ENCODE measurements around the gene PRKAG2. TPM values are rescaled to one million over a fixed set of nuclear protein-coding genes. Genes with fewer than 3 reads are reported as not detected.
"Not testable (repeated sequence)": the region's sequence is repeated elsewhere in the genome, so short reads cannot be mapped to it uniquely, and the experiment has no call there.

The PRKAG2 gene
- total and polyA plus RNA-seq, 8 donors = 19.9 to 302 (median 60.9) TPM

DNA sequence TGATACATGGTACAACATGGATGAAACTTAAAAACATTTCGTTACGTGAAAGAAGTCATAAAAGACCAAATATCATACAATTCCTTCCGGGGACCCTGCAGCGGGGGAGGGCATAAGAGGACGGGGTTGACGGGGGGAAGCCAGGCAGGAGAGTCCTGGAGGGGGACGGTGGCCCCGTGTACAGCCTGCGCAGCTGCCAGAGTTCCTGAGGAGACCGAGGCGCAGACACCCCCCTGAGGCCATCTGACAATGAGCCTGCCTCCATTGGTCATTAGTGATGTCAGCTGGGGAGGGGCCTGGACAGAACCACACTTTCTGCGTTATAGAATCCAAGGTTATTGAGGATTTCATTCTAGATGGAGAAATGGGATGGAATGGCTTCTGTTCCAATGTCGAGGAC is 47.2 kb downstream of the PRKAG2 start:
- Histone ChIP-seq H3K4me3 (no peak overlapping the region), H3K36me3 (peaks cover 0 to 14% (median 8%) of the 10 kb centered on the region in 4 donors), H3K4me1 (peaks cover 9 to 25% (median 18%) of the 10 kb centered on the region in 4 donors), H3K9me3 (no peaks in the 10 kb centered on the region), H3K27ac (no peak overlapping the region), H3K27me3 (no peaks in the 10 kb centered on the region)
- DNase-seq = no peak
- intact Hi-C loops (cut with DNase I; ENCODE audit: low total_unique reads) = no loop called here
- TF ChIP-seq POLR2A (IDR thresholded peaks at IDR 0.05) (no peak), POLR2AphosphoS5 (IDR thresholded peaks at IDR 0.05) (no peak), EP300 (IDR thresholded peaks at IDR 0.05) (no peak)
- TF ChIP-seq, protein P1, sequence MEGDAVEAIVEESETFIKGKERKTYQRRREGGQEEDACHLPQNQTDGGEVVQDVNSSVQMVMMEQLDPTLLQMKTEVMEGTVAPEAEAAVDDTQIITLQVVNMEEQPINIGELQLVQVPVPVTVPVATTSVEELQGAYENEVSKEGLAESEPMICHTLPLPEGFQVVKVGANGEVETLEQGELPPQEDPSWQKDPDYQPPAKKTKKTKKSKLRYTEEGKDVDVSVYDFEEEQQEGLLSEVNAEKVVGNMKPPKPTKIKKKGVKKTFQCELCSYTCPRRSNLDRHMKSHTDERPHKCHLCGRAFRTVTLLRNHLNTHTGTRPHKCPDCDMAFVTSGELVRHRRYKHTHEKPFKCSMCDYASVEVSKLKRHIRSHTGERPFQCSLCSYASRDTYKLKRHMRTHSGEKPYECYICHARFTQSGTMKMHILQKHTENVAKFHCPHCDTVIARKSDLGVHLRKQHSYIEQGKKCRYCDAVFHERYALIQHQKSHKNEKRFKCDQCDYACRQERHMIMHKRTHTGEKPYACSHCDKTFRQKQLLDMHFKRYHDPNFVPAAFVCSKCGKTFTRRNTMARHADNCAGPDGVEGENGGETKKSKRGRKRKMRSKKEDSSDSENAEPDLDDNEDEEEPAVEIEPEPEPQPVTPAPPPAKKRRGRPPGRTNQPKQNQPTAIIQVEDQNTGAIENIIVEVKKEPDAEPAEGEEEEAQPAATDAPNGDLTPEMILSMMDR (IDR thresholded peaks at IDR 0.05) = no peak
- 88 to 95% (median 91%) methylated on average over 13 of the region's 13 CpGs for WGBS, 5 donors

DNA sequence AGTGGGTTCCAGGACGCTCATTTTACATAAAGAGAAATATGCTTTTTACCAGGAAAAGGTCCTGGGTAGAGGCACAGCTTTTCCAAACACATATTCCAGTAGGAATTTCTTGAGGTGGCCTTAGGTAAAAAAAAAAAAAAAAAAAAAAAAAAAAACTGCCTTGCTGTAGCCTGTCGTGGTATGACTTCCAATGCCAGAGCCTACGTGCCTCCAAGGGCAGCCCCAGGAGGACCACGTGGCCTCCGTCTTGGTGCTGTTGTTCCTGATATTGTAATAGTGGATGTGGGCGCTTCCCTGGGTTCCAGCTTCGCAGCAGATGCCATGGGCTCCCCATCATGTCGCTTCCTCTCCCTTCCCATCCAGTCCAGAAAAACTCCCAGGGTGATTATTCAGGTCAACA is 49.3 kb downstream of the PRKAG2 start:
- Histone ChIP-seq H3K4me3 (no peak overlapping the region), H3K27ac (no peak overlapping the region), H3K27me3 (no peaks in the 10 kb centered on the region), H3K4me1 (peaks cover 25 to 46% (median 39%) of the 10 kb centered on the region in 4 donors), H3K9me3 (no peaks in the 10 kb centered on the region), H3K36me3 (peaks cover 0 to 2% (median under 1%) of the 10 kb centered on the region in 4 donors)
- WGBS, 5 donors = 79 to 93% (median 88%) methylated on average over 8 of the region's 8 CpGs
- intact Hi-C loops (cut with DNase I; ENCODE audit: low total_unique reads) = no loop called here
- DNase-seq = no peak
- no peak for TF ChIP-seq EP300 (IDR thresholded peaks at IDR 0.05)
- TF ChIP-seq POLR2AphosphoS5 (IDR thresholded peaks at IDR 0.05) = no peak
- TF ChIP-seq POLR2A (IDR thresholded peaks at IDR 0.05) = no peak
- TF ChIP-seq, protein P1 (IDR thresholded peaks at IDR 0.05) = no peak

DNA sequence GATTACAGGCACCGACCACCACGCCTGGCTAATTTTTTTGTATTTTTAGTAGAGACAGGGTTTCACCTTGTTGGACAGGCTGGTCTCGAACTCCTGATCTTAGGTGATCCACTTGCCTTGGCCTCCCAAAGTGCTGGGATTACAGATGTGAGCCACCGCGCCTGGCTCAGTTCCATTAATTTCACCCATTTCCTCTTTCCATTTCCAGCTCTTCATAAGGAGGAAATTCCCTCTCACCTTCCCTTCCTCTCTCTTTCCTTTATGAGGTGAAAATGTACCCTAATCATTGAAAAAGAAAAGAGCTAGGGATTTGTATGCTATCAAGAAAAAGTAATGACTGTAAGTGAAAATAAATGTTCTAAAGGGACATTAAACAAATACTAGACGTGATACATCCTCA is 50.6 kb downstream of the PRKAG2 start:
- H3K4me3 ChIP-seq; DNase-seq; H3K9me3 ChIP-seq; H3K27me3 ChIP-seq; H3K36me3 ChIP-seq; intact Hi-C loops (cut with DNase I; ENCODE audit: low total_unique reads): not testable (repeated sequence)
- WGBS, 5 donors = 77 to 84% (median 80%) methylated on average over 6 of the region's 6 CpGs
- Histone ChIP-seq H3K4me1 (peaks cover 34 to 59% (median 46%) of the 10 kb centered on the region in 4 donors), H3K27ac (peak overlapping the region in 1 of 5 donors; percentile 12)

DNA sequence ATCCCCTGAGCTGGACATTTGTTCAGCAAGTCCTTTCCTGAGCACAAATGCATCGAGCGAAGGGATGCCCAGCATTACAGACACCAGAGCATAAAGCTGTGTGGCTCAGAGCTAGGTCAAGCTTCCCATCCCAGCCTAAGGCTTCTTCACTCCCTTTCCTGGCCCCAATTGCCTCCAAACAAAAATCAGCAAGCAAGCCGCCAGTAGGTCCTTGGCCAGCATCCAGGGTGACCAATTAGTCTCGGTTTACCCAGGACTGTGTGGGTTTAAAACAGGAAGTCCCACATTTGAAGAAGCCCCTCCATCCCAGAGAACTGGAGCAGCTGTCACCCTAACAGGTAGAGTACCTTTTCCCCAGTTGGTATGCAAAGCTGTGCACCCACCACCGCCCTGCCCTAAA is 51.2 kb downstream of the PRKAG2 start:
- TF ChIP-seq, protein P1 (IDR thresholded peaks at IDR 0.05) = no peak
- TF ChIP-seq EP300 (IDR thresholded peaks at IDR 0.05) = no peak
- TF ChIP-seq POLR2A (IDR thresholded peaks at IDR 0.05) = no peak
- TF ChIP-seq POLR2AphosphoS5 (IDR thresholded peaks at IDR 0.05) = no peak
- H3K9me3 ChIP-seq = no peaks in the 10 kb centered on the region
- H3K36me3 ChIP-seq = no peaks in the 10 kb centered on the region
- no peak for DNase-seq
- intact Hi-C loops (cut with DNase I; ENCODE audit: low total_unique reads) = no loop called here
- 61 to 77% (median 70%) methylated on average over 4 to 5 of the region's 5 CpGs for WGBS, 5 donors
- peaks cover 35 to 63% (median 51%) of the 10 kb centered on the region in 4 donors for H3K4me1 ChIP-seq
- H3K27ac ChIP-seq = peak overlapping the region in 1 of 5 donors; percentile 12
- H3K4me3 ChIP-seq = no peak overlapping the region
- H3K27me3 ChIP-seq = no peaks in the 10 kb centered on the region

DNA sequence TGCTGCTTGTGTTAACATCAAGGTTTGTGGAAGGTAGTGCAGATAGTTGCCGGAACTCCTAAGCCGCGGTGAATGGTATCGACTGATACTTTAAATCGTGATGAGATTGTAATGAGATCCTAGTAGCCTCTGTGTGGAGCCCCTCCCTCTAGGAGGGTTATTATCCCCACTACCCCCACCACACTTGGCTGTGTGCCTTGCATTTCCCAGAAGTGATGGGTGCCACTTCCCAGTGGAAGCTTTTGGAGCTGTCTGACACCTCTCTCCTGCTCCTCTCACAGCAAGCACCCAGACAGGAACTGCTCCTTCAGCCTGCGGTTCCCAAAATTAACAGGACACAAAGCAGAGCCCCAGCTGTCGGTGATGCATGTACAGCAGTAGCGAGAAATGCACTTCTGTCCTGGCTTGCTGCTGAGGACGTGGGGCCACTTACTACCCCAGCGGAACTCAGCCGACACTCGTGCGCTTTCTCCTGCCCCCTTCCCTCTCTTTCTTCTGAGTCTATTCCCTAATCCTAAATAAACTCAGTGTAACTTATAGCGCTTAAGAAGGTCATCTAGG is 52.5 kb downstream of the PRKAG2 start:
- no peak for TF ChIP-seq EP300 (IDR thresholded peaks at IDR 0.05)
- TF ChIP-seq, protein P1 (IDR thresholded peaks at IDR 0.05) = no peak
- TF ChIP-seq POLR2AphosphoS5 (IDR thresholded peaks at IDR 0.05) = no peak
- Histone ChIP-seq H3K27me3 (no peaks in the 10 kb centered on the region), H3K9me3 (no peaks in the 10 kb centered on the region), H3K36me3 (no peaks in the 10 kb centered on the region), H3K4me3 (peak overlapping the region; percentile 8 to 15 (median 12)), H3K27ac (peak overlapping the region; percentile 44 to 79 (median 68)), H3K4me1 (peaks cover 44 to 75% (median 59%) of the 10 kb centered on the region in 4 donors)
- 44 to 64% (median 55%) methylated on average over 14 of the region's 14 CpGs for WGBS, 5 donors
- DNase-seq = peak in 1 of 2 donors; percentile 56
- intact Hi-C loops (cut with DNase I; ENCODE audit: low total_unique reads) = no loop called here
